Skeletal muscle satellite cell (primary cell): ENCODE data around the gene TK2.
A peak's percentile ranks its signal among the peaks of the same experiment; 100 is the strongest.
"Not testable (repeated sequence)": the region's sequence is repeated elsewhere in the genome, so short reads cannot be mapped to it uniquely, and the experiment has no call there.

Experiments
- H3K27me3 ChIP-seq: 2 replicates; pipeline ENCODE4 v1.7.0; 2013; ENCODE audit warnings: low read length; ENCODE audit not compliant: control insufficient read depth, insufficient read depth
- H3K36me3 ChIP-seq: 2 replicates; pipeline ENCODE4 v1.7.0; 2013; ENCODE audit warnings: mild to moderate bottlenecking, control low read depth, low read length; ENCODE audit not compliant: insufficient read depth
- H3K4me1 ChIP-seq: 2 replicates; pipeline ENCODE4 v1.7.0; 2013; ENCODE audit warnings: low read length; ENCODE audit not compliant: control insufficient read depth, insufficient read depth
- H3K4me2 ChIP-seq: 2 replicates; pipeline ENCODE4 v1.7.0; 2013; ENCODE audit warnings: mild to moderate bottlenecking, low read length
- H3K4me3 ChIP-seq: 2 replicates; pipeline ENCODE4 v1.7.0; 2013; ENCODE audit warnings: low read length
- H3K9ac ChIP-seq: 2 replicates; pipeline ENCODE4 v1.7.0; 2013; ENCODE audit warnings: mild to moderate bottlenecking, low read depth, low read length, moderate library complexity
- H3K9me3 ChIP-seq: replicated peaks from 2 replicates; pipeline ENCODE4 v1.7.0; 2013; ENCODE audit warnings: mild to moderate bottlenecking, control low read depth, low read length

The TK2 gene

DNA sequence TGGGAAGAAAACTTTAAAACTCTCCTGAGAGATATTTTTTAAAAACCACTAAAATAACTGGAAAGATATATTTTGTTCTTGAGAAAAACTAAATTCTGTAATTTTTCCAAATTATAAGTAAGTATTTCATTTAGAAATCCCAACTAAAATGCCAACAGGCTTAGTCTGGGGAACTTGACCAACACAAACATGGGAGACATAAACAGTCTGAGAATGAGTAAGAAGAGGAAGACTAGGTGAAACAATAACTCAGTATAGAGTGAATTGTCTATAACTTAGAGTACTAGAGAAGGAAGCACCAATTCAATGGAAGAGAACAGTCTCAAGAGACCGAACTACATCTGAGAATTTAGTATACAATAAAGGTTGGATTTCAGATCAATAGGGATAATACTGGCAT, 19.2 kb upstream of the TK2 start:
- Histone ChIP-seq H3K4me1 (peaks cover 23% of the 10 kb centered on the region), H3K9ac (no peak overlapping the region), H3K4me2 (peak overlapping the region; percentile 65), H3K36me3 (peaks cover 19% of the 10 kb centered on the region), H3K27me3 (no peaks in the 10 kb centered on the region), H3K9me3 (no peaks in the 10 kb centered on the region), H3K4me3 (peak overlapping the region; percentile 14)

DNA sequence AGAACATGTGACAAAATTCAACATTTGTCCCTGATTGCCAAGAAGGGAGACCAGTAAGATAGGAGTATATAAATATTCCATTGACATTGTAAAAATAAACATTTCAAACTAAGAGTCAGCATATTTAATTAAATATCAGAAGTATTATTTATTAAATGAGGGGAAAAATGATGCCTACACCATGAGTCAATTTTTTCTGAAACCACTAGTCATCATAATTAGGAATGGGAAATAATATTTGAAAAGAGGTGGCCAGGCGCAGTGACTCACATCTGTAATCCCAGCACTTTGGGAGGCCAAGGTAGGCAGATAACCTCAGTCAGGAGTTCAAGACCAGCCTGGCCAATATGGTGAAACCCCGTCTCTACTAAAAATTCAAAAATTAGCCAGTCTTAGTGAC, 18.4 kb upstream of the TK2 start:
- Histone ChIP-seq H3K9ac (no peak overlapping the region), H3K4me3 (no peak overlapping the region), H3K4me1 (peaks cover 23% of the 10 kb centered on the region), H3K9me3 (no peaks in the 10 kb centered on the region), H3K4me2 (no peak overlapping the region), H3K27me3 (no peaks in the 10 kb centered on the region), H3K36me3 (peaks cover 25% of the 10 kb centered on the region)

DNA sequence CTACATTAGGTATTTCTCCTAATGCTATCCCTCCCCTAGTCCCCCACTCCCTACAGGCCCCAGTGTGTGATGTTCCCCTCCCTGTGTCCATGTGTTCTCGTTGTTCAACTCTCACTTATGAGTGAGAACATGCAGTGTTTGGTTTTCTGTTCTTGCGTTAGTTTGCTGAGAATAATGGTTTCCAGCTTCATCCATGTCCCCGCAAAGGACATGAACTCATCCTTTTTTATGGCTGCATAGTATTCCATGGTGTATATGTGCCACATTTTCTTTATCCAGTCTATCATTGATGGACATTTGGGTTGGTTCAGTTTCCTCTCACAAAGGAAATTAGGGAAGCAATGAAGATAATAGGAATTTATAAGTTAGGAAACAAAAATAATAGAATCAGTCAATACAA, 17.3 kb upstream of the TK2 start:
- peaks cover 23% of the 10 kb centered on the region for H3K4me1 ChIP-seq
- H3K9ac ChIP-seq, H3K27me3 ChIP-seq, H3K9me3 ChIP-seq, H3K4me2 ChIP-seq, H3K4me3 ChIP-seq: not testable (repeated sequence)
- H3K36me3 ChIP-seq: peaks cover 29% of the 10 kb centered on the region

DNA sequence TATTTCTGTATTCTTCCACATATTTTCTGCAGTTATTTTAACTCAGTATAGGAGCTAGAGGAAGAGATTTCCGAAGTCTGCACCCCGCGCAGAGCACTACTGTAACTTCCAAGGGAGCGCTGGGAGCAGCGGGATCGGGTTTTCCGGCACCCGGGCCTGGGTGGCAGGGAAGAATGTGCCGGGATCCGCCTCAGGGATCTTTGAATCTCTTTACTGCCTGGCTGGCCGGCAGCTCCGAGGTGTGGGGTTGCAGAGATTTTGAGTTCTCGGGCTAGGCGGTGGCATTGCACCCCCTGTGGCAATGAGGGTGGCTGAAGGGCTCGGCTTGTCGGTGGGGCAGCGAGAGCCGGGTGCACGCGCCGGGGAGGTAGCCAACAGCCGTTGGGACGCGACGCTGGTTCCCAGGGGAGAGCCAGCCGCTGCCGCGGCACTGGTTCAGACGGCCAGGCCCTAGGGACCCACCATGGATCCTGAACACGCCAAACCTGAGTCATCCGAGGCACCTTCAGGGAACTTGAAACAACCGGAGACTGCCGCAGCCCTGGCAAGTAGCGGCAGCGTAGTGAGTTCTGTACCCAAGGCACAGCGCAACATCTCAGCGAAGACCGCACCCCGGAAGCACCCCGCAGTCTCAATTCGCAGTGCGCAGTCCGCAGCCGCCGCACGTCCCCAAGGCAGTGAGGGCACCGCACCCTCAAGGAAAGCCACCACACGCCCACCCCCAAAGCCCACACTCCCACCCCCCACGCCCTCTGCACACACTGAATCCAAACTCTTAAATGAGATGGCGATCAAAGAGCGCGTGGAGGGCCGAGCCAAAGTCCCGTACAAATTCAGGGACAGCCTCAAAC, 16.4 kb upstream of the TK2 start, which contains the start of gene CMTM1:
CMTM1 (plus strand) TSS at position 389 of the 851 bp plus-strand sequence; CDS start at position 464, 75 bp downstream.
- peaks cover 29% of the 10 kb centered on the region for H3K36me3 ChIP-seq
- no peak within 1 kb of the TSS for H3K9ac ChIP-seq

DNA sequence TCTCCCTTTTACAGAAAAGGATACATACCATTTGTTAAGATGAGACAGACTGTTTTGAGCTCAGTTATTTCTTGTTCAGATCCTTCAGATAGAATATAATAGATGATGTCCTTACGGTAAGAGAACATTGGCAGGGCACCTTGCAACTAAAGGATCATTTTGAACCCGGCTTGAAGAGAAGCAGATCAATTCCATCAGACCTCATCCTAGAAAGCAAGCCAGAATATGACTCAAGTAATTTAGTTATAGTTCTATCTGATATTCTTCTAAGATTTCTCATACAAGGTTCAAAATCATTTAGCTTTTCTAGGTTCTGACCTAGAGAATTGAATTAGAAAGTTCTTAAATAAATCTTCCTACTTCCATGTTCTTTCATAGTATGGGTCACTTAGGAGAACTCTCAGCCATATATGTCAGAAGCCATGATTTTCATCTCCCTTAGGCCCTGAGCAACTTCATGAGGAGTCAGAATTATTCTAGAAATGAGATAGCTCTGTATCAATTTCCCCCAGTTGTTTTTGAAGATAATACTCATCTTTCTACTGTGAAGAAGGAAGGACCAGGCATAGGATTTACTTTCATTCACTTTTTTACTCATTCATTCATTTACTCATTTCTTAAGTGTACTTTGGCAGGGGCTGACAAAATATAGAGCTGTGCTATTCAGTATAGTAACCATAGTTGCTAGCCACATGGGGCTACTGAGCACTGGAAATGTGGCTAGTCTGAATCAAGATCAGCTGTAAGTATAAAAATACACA, 13.8 kb upstream of the TK2 start:
- Histone ChIP-seq H3K4me3 (no peak overlapping the region), H3K9ac (no peak overlapping the region), H3K4me1 (peaks cover 4% of the 10 kb centered on the region), H3K27me3 (no peaks in the 10 kb centered on the region), H3K4me2 (no peak overlapping the region), H3K36me3 (peaks cover 32% of the 10 kb centered on the region), H3K9me3 (no peaks in the 10 kb centered on the region)

More for the DNA sequence above, 16.4 kb upstream of the TK2 start, which contains the start of gene CMTM1:
- Histone ChIP-seq H3K4me3 (no peak within 1 kb of the TSS), H3K4me2 (no peak within 1 kb of the TSS), H3K9me3 (no peaks in the 10 kb centered on the region), H3K4me1 (peaks cover 23% of the 10 kb centered on the region), H3K27me3 (no peaks in the 10 kb centered on the region)

DNA sequence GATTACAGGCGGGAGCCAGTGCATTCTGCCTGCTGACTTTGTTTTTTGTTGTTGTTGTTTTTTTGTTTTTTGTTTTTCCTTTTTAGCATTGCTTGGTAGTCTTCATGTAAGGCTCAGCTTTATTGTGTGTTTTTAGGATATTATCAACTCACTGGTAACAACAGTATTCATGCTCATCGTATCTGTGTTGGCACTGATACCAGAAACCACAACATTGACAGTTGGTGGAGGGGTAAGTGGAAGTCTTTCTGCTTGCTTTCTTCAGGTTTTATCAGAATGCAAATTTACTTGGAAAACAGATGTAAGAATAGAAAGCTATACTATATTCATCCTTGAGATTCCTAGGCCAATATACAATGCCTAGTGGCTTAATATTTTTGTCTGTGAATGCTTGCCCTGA, 13.1 kb upstream of the TK2 start:
- no peaks in the 10 kb centered on the region for H3K9me3 ChIP-seq
- H3K4me3 ChIP-seq: no peak overlapping the region
- H3K4me1 ChIP-seq: no peaks in the 10 kb centered on the region
- H3K9ac ChIP-seq: no peak overlapping the region
- H3K36me3 ChIP-seq: peaks cover 39% of the 10 kb centered on the region
- H3K4me2 ChIP-seq: no peak overlapping the region
- H3K27me3 ChIP-seq: no peaks in the 10 kb centered on the region

DNA sequence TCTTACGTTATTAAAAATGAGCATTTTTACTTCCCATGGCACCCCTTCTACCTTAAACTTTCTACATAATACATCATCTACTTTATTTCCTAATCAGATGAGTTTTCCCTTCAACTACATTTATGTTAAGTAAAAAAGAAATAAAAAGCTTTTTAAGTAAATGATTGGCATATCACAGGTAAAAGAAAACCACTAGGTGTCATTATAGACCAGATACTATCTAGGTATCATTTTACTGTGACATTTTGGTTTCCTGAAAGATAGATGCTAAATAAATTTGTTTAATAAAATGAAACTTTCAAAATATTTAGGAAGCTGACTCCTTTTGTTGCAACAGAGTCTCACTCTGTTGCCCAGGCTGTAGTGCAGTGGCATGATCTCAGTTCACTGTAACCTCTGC, 12.5 kb upstream of the TK2 start:
- Histone ChIP-seq H3K9me3 (no peaks in the 10 kb centered on the region), H3K36me3 (peaks cover 39% of the 10 kb centered on the region), H3K4me1 (no peaks in the 10 kb centered on the region), H3K4me2 (no peak overlapping the region), H3K27me3 (no peaks in the 10 kb centered on the region), H3K9ac (no peak overlapping the region), H3K4me3 (no peak overlapping the region)

DNA sequence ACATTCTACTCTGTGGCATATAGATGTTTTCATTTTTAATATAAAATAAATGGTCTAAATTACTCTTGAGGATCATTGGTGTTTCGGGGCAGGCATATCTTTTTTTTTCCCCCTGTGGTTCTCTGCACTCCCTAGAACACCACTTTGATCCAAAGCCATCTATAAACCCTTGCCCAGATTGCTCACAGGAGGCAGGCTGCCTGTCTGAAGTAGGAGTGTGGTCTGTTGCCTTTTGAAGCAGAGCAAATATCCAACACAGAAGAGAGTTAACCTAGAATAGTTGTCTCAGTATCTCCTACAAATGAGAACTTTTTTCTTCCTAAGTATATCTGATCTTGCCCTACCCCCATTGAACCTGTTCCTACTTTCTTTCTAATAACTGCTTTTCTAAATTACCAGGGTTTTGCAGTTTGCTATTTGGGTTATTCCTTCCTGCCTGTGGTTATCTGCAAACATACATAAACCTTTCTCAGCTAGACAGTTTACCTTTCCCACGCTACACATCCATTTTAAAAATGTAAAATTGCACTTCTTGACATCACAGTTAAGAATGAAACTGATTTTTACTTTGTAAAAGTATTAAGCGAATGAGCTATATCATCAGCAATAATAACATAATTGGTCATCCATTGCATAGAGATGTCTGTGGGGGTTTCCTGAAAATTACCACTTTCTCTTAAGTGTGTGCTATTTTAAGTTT, 11.6 kb upstream of the TK2 start:
- H3K4me3 ChIP-seq: no peak overlapping the region
- H3K36me3 ChIP-seq: peaks cover 39% of the 10 kb centered on the region
- H3K27me3 ChIP-seq: no peaks in the 10 kb centered on the region
- H3K4me2 ChIP-seq: no peak overlapping the region
- H3K4me1 ChIP-seq: no peaks in the 10 kb centered on the region
- H3K9me3 ChIP-seq: no peaks in the 10 kb centered on the region
- no peak overlapping the region for H3K9ac ChIP-seq

GRCh38 chr16:66560107-66560506, 10.2 kb upstream of the TK2 start:
- peaks cover 26% of the 10 kb centered on the region for H3K36me3 ChIP-seq
- no peak overlapping the region for H3K4me3 ChIP-seq
- no peaks in the 10 kb centered on the region for H3K4me1 ChIP-seq
- no peaks in the 10 kb centered on the region for H3K27me3 ChIP-seq
- no peak overlapping the region for H3K4me2 ChIP-seq
- no peak overlapping the region for H3K9ac ChIP-seq
- H3K9me3 ChIP-seq: no peaks in the 10 kb centered on the region

DNA sequence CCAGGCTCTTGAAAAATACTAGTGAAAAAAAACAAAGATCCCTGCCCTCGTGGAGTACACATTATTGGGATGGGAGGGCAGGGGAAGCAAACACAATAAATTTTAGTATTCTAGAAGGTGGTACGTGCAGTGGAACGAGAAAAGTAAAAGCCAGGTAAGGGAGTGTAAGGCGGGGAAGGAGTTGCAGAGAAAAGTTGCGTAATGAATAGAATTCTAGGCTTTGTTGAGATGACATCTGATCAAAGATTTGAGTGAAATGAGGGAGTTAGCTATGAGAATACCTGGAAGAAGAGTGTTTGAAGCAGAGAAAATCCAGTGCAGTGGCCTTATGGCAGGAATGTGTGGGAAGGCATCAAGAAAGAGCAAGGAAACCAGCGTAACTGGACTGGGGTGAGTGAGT, 4.6 kb upstream of the TK2 start:
- no peak overlapping the region for H3K4me3 ChIP-seq
- no peaks in the 10 kb centered on the region for H3K27me3 ChIP-seq
- peaks cover 27% of the 10 kb centered on the region for H3K4me1 ChIP-seq

DNA sequence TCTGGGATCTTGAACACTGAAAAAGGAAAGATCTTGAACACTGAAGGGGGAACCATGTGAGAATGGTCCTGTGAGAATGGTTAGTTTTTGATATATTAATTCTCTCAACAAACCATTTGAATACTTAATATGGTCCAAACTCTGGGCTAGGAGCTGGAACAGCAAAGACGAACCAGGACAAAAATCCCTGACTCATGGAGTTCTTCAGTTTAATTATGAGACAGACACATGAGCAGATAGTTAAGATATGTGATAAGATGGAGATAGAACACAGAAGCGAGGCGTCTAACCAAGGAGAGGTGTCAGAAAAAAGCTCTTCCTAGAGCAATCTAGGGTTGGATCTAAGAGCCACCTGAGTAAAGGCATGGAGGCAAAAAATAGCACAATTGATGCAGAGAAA, 4.1 kb upstream of the TK2 start:
- peaks cover 32% of the 10 kb centered on the region for H3K4me1 ChIP-seq
- no peak overlapping the region for H3K4me3 ChIP-seq
- H3K9me3 ChIP-seq: no peaks in the 10 kb centered on the region
- peaks cover 10% of the 10 kb centered on the region for H3K36me3 ChIP-seq
- no peaks in the 10 kb centered on the region for H3K27me3 ChIP-seq
- peak overlapping the region; percentile 87 for H3K4me2 ChIP-seq
- H3K9ac ChIP-seq: no peak overlapping the region

More for the DNA sequence above, 4.6 kb upstream of the TK2 start:
- Histone ChIP-seq H3K4me2 (no peak overlapping the region), H3K36me3 (peaks cover 10% of the 10 kb centered on the region), H3K9ac (no peak overlapping the region), H3K9me3 (no peaks in the 10 kb centered on the region)
